Astrocyte (in vitro differentiated cells and primary cell): ENCODE results near the gene COPS3. TPM values are rescaled to one million over a fixed set of nuclear protein-coding genes. Genes with fewer than 3 reads are reported as not detected.

ENCODE experiments used
- DNase-seq: peaks from one replicate; pipeline ENCODE4 v3.0.0-alpha.2; 2010; ENCODE audit warnings: low read depth
- FAIRE-seq: peaks from 2 replicates; lab custom pipeline; 2011; peaks lifted over from hg19 to GRCh38; lab: Jason Lieb, UNC
- H2AFZ ChIP-seq: 2 replicates; pipeline ENCODE4 v1.6.0; 2012; ENCODE audit warnings: low read depth, low read length, inconsistent platforms
- H3K27ac ChIP-seq: 2 replicates; pipeline ENCODE4 v1.5.1; 2011; ENCODE audit warnings: low read depth, low read length, inconsistent platforms
- H3K27me3 ChIP-seq: 2 replicates; pipeline ENCODE4 v1.6.0; 2011; ENCODE audit warnings: low read length, inconsistent platforms; ENCODE audit not compliant: insufficient read depth
- H3K36me3 ChIP-seq: 2 replicates; pipeline ENCODE4 v1.5.1; 2011; ENCODE audit warnings: low read length, inconsistent platforms; ENCODE audit not compliant: insufficient read depth
- H3K4me1 ChIP-seq: 2 replicates; pipeline ENCODE4 v1.5.1; 2011; ENCODE audit warnings: low read length, inconsistent platforms; ENCODE audit not compliant: insufficient read depth
- H3K4me2 ChIP-seq: 2 replicates; pipeline ENCODE4 v1.6.0; 2012; ENCODE audit warnings: low read length, inconsistent platforms
- H3K4me3 ChIP-seq: 2 replicates; pipeline ENCODE4 v1.5.1; 2011; ENCODE audit warnings: low read depth, mild to moderate bottlenecking, low read length, inconsistent platforms; ENCODE audit not compliant: insufficient read depth
- H3K79me2 ChIP-seq: 2 replicates; pipeline ENCODE4 v1.6.0; 2012; ENCODE audit warnings: mild to moderate bottlenecking, low read length, inconsistent platforms; ENCODE audit not compliant: insufficient read depth
- H3K9ac ChIP-seq: 2 replicates; pipeline ENCODE4 v1.6.0; 2012; ENCODE audit warnings: mild to moderate bottlenecking, low read length, inconsistent platforms
- H3K9me3 ChIP-seq: 2 replicates; pipeline ENCODE4 v1.5.1; 2012; ENCODE audit warnings: low read depth, mild to moderate bottlenecking, low read length, inconsistent platforms; ENCODE audit not compliant: insufficient read depth
- H4K20me1 ChIP-seq: 2 replicates; pipeline ENCODE4 v1.6.0; 2012; ENCODE audit warnings: low read length, inconsistent platforms; ENCODE audit not compliant: insufficient read depth
- H3K27ac Mint-ChIP-seq: one replicate; pipeline ENCODE4 v1.8.0; 2021; ENCODE audit warnings: mild to moderate bottlenecking, mixed read lengths; ENCODE audit not compliant: unreplicated experiment
- H3K27me3 Mint-ChIP-seq: one replicate; pipeline ENCODE4 v1.8.0; 2021; ENCODE audit warnings: low read depth, mixed read lengths; ENCODE audit not compliant: unreplicated experiment
- H3K36me3 Mint-ChIP-seq: one replicate; pipeline ENCODE4 v1.8.0; 2021; ENCODE audit warnings: low read depth, mixed read lengths; ENCODE audit not compliant: unreplicated experiment
- H3K4me1 Mint-ChIP-seq: one replicate; pipeline ENCODE4 v1.8.0; 2021; ENCODE audit warnings: low read depth, mixed read lengths; ENCODE audit not compliant: unreplicated experiment
- H3K4me3 Mint-ChIP-seq: one replicate; pipeline ENCODE4 v1.8.0; 2021; ENCODE audit warnings: mild to moderate bottlenecking, moderate library complexity, mixed read lengths; ENCODE audit not compliant: unreplicated experiment
- H3K9me3 Mint-ChIP-seq: one replicate; pipeline ENCODE4 v1.8.0; 2021; ENCODE audit warnings: mild to moderate bottlenecking, mixed read lengths; ENCODE audit not compliant: unreplicated experiment
- CTCF ChIP-seq: IDR thresholded peaks from 2 replicates; pipeline ENCODE4 v1.5.1; 2011; ENCODE audit warnings: low read depth, mild to moderate bottlenecking, inconsistent platforms, low read length, moderate library complexity; ENCODE audit not compliant: insufficient read depth
- EZH2 ChIP-seq: IDR thresholded peaks from 2 replicates; pipeline ENCODE4 v1.6.1; 2012; ENCODE audit warnings: mild to moderate bottlenecking, low read length, inconsistent platforms; ENCODE audit not compliant: insufficient read depth
- total RNA-seq: library from RNA; stranded (reverse); gene quantifications from 2 replicates; pipeline ENCODE4 v1.2.1, GENCODE V29; 2021

Gene COPS3
- total RNA-seq, 1 donor from 2014 or later = 76.8 TPM

- TF ChIP-seq EZH2 (no peak), CTCF (no peak)
- no peak overlapping the region for H3K4me2 ChIP-seq
- H3K36me3 ChIP-seq = peaks cover 33% of the 10 kb centered on the region
- Mint-ChIP-seq H3K27ac (no peak overlapping the region), H3K9me3 (no peaks in the 10 kb centered on the region), H3K4me3 (no peak overlapping the region), H3K4me1 (no peaks in the 10 kb centered on the region), H3K36me3 (peaks cover 8% of the 10 kb centered on the region), H3K27me3 (no peaks in the 10 kb centered on the region)
- no peaks in the 10 kb centered on the region for H4K20me1 ChIP-seq
- H3K27me3 ChIP-seq = no peaks in the 10 kb centered on the region
- no peak for FAIRE-seq
- no peaks in the 10 kb centered on the region for H3K9me3 ChIP-seq
- no peak overlapping the region for H3K4me3 ChIP-seq
- H3K4me1 ChIP-seq = no peaks in the 10 kb centered on the region
- H3K9ac ChIP-seq = no peak overlapping the region
- H3K79me2 ChIP-seq = no peaks in the 10 kb centered on the region
- no peak for DNase-seq
- no peak overlapping the region for H2AFZ ChIP-seq
- H3K27ac ChIP-seq = no peak overlapping the region
Observed at GRCh38 chr17:17246879-17247278, 34.2 kb downstream of the COPS3 start.

- no peak overlapping the region for H3K27ac ChIP-seq
- no peak for DNase-seq
- Mint-ChIP-seq H3K27ac (no peak overlapping the region), H3K36me3 (peaks cover 2% of the 10 kb centered on the region), H3K27me3 (no peaks in the 10 kb centered on the region), H3K4me1 (no peaks in the 10 kb centered on the region), H3K9me3 (no peaks in the 10 kb centered on the region), H3K4me3 (no peak overlapping the region)
- H3K36me3 ChIP-seq = peaks cover 24% of the 10 kb centered on the region
- no peaks in the 10 kb centered on the region for H3K79me2 ChIP-seq
- H3K4me3 ChIP-seq = no peak overlapping the region
- no peaks in the 10 kb centered on the region for H4K20me1 ChIP-seq
- H3K4me1 ChIP-seq = peaks cover under 1% of the 10 kb centered on the region
- FAIRE-seq = no peak
- no peak overlapping the region for H3K4me2 ChIP-seq
- H3K9me3 ChIP-seq = no peaks in the 10 kb centered on the region
- TF ChIP-seq EZH2 (no peak), CTCF (no peak)
- no peaks in the 10 kb centered on the region for H3K27me3 ChIP-seq
- no peak overlapping the region for H3K9ac ChIP-seq
- no peak overlapping the region for H2AFZ ChIP-seq
Observed at GRCh38 chr17:17243163-17243562, 37.9 kb downstream of the COPS3 start.

- peaks cover 5% of the 10 kb centered on the region for H3K4me1 ChIP-seq
- no peak overlapping the region for H2AFZ ChIP-seq
- no peak overlapping the region for H3K27ac ChIP-seq
- H3K9ac ChIP-seq = no peak overlapping the region
- Mint-ChIP-seq H3K4me3 (no peak overlapping the region), H3K36me3 (peaks cover 2% of the 10 kb centered on the region), H3K9me3 (no peaks in the 10 kb centered on the region), H3K27ac (peak overlapping the region; percentile 58), H3K4me1 (no peaks in the 10 kb centered on the region), H3K27me3 (no peaks in the 10 kb centered on the region)
- no peaks in the 10 kb centered on the region for H3K9me3 ChIP-seq
- FAIRE-seq (no peak), DNase-seq (no peak)
- TF ChIP-seq EZH2 (no peak), CTCF (no peak)
- H4K20me1 ChIP-seq = no peaks in the 10 kb centered on the region
- no peaks in the 10 kb centered on the region for H3K27me3 ChIP-seq
- no peak overlapping the region for H3K4me3 ChIP-seq
- no peaks in the 10 kb centered on the region for H3K79me2 ChIP-seq
- H3K4me2 ChIP-seq = no peak overlapping the region
- H3K36me3 ChIP-seq = peaks cover 16% of the 10 kb centered on the region
Observed at GRCh38 chr17:17242246-17242645, 38.8 kb downstream of the COPS3 start.
